Islet of Langerhans (tissue), 1 donor: Measurements from ENCODE around the gene KIF23.

ENCODE experiments used
- FAIRE-seq: peaks from one replicate; lab custom pipeline; 2011; peaks lifted over from hg19 to GRCh38; lab: Jason Lieb, UNC

Gene KIF23

GRCh38 chr15:69493406-69493805, 79.3 kb downstream of the KIF23 start:
- FAIRE-seq, result no peak

- FAIRE-seq, result no peak
Observed at GRCh38 chr15:69496001-69496400, 81.9 kb downstream of the KIF23 start.

- FAIRE-seq, result no peak
Observed at GRCh38 chr15:69497076-69497475, 82.9 kb downstream of the KIF23 start.

GRCh38 chr15:69497667-69498066, 83.5 kb downstream of the KIF23 start:
- FAIRE-seq, result no peak
